Stimulated activated effector memory CD8-positive, alpha-beta T cell treated with anti-CD3 and anti-CD28 coated beads, Interleukin-12 subunit alpha, Interleukin-12 subunit beta, amount 100 ng/mL, for 72 hours (primary cell): ENCODE measurements around the gene ADAMTSL2.

Source experiments
- ATAC-seq: fragments of 150-1000 bp; cut with Tn5 transposase; 2 replicates; pipeline ENCODE4 v1.10.0; 2021
- DNase-seq, 2 donors: peaks; one replicate each; pipeline ENCODE4 v3.0.0; 2021 to 2022; ENCODE audit warnings: low spot score in 2 of 2
- H3K27ac Mint-ChIP-seq: one replicate; pipeline ENCODE4 v1.8.0; 2022; ENCODE audit warnings: mild to moderate bottlenecking, mixed read lengths
- H3K36me3 Mint-ChIP-seq: one replicate; pipeline ENCODE4 v1.8.0; 2022; ENCODE audit warnings: mild to moderate bottlenecking, mixed read lengths
- H3K4me1 Mint-ChIP-seq: one replicate; pipeline ENCODE4 v1.8.0; 2022; ENCODE audit warnings: mixed read lengths
- H3K4me3 Mint-ChIP-seq: one replicate; pipeline ENCODE4 v1.8.0; 2022; ENCODE audit warnings: mild to moderate bottlenecking, mixed read lengths
- H3K9me3 Mint-ChIP-seq: one replicate; pipeline ENCODE4 v1.8.0; 2022; ENCODE audit warnings: mixed read lengths

The ADAMTSL2 gene

GRCh38 chr9:133521122-133522072, 13.1 kb upstream of the ADAMTSL2 start:
- DNase-seq, result no peak
- ATAC-seq, result no peak
- no peak overlapping the region for H3K4me3 Mint-ChIP-seq
- H3K9me3 Mint-ChIP-seq, result no peaks in the 10 kb centered on the region
- no peak overlapping the region for H3K27ac Mint-ChIP-seq
- no peaks in the 10 kb centered on the region for H3K36me3 Mint-ChIP-seq
- H3K4me1 Mint-ChIP-seq, result no peaks in the 10 kb centered on the region

DNA sequence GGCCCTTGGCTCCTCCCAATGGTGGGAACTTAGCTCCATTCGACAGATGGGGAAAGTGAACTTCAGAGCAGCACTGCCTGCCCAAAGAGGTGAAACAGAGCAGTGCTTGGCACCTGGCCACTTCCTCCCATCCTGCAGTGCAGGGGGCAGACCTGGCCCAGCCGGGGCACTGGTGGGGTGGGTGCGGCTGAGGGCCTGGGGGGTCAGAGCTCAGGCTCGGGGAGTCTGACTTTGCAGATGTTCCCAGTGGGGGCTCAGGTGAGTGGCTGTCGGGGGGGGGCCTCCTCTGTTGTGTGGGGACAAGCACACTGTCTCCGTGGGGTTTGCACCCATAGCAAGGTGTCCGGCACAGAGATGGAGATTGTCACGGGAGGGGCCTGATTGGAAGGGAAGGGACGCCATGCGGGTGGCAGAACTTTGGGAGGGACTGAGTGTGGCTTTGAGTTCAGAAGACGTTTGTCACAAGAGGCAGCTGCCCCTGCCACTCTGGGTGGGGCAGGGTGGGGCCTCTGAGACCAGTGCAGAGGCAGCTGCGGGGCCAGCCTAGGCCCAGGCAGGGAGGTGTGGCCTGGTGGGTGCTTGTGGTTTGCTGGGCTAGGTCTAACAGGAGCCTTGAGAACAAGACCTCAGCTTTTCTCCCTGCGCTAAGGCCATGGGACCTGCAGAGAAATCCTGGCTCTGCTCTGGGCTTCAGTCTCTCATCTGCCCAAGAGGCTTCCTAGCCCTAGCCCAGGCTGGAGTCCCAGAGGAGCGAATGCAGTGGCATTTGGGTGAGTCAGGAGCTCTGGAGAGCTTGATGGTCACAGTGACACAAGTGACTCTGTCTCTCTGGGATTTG, 12.2 kb upstream of the ADAMTSL2 start:
- no peak overlapping the region for H3K27ac Mint-ChIP-seq
- no peaks in the 10 kb centered on the region for H3K9me3 Mint-ChIP-seq
- no peaks in the 10 kb centered on the region for H3K36me3 Mint-ChIP-seq
- H3K4me3 Mint-ChIP-seq, result no peak overlapping the region
- ATAC-seq (no peak), DNase-seq (no peak)
- H3K4me1 Mint-ChIP-seq, result no peaks in the 10 kb centered on the region

- no peaks in the 10 kb centered on the region for H3K36me3 Mint-ChIP-seq
- no peaks in the 10 kb centered on the region for H3K9me3 Mint-ChIP-seq
- ATAC-seq, result no peak
- no peak for DNase-seq
- H3K4me1 Mint-ChIP-seq, result no peaks in the 10 kb centered on the region
- no peak overlapping the region for H3K27ac Mint-ChIP-seq
- no peak overlapping the region for H3K4me3 Mint-ChIP-seq
Measured at GRCh38 chr9:133523106-133523505, 11.4 kb upstream of the ADAMTSL2 start.

- H3K4me1 Mint-ChIP-seq, result no peaks in the 10 kb centered on the region
- no peak overlapping the region for H3K4me3 Mint-ChIP-seq
- no peak for ATAC-seq
- H3K9me3 Mint-ChIP-seq, result no peaks in the 10 kb centered on the region
- no peaks in the 10 kb centered on the region for H3K36me3 Mint-ChIP-seq
- H3K27ac Mint-ChIP-seq, result no peak overlapping the region
- DNase-seq, result no peak
Measured at GRCh38 chr9:133524146-133524545, 10.4 kb upstream of the ADAMTSL2 start.

GRCh38 chr9:133524679-133525228, 9.8 kb upstream of the ADAMTSL2 start, which contains the start of gene MYMK:
MYMK (minus strand) TSS chr9:133524959; CDS start chr9:133524844, 115 bp downstream.
- DNase-seq (no peak), ATAC-seq (no peak)
- Mint-ChIP-seq H3K4me3 (no peak within 1 kb of the TSS), H3K27ac (no peak within 1 kb of the TSS), H3K36me3 (no peaks in the 10 kb centered on the region), H3K4me1 (no peaks in the 10 kb centered on the region), H3K9me3 (no peaks in the 10 kb centered on the region)

- H3K27ac Mint-ChIP-seq, result no peak overlapping the region
- H3K36me3 Mint-ChIP-seq, result no peaks in the 10 kb centered on the region
- no peaks in the 10 kb centered on the region for H3K9me3 Mint-ChIP-seq
- ATAC-seq (no peak), DNase-seq (no peak)
- no peak overlapping the region for H3K4me3 Mint-ChIP-seq
- H3K4me1 Mint-ChIP-seq, result no peaks in the 10 kb centered on the region
Measured at GRCh38 chr9:133525677-133526076, 8.8 kb upstream of the ADAMTSL2 start.

DNA sequence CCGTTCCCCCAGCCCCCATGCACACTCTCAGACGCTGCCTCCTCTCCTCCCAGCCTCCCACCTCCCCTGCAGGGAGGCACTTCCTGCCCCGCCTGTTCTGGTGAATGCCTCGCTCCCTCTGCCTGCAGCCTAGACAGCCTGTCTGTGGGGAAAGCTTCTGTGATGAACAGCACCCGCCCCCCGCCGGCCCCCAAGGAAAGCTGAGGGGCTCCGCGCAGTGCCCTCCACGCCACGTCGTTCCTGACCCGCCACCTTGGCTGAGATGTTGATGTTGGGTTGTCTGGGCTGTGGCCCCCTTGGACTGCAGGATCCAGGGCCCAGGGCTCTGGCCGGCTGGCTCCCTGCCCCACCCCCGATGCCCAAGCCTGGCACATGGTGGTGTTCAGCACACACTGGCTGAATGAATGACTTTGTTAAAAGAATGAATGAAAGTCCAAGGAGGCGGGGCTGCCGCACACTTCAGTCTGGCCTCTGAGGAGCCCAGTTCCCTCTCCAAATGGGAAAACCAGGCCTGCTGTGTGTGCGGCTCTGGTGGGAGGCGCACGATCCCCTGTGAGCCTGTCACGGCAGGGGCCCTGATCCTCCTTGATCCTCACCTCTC, 7.7 kb upstream of the ADAMTSL2 start:
- Mint-ChIP-seq H3K36me3 (no peaks in the 10 kb centered on the region), H3K4me1 (no peaks in the 10 kb centered on the region), H3K4me3 (no peak overlapping the region), H3K27ac (no peak overlapping the region), H3K9me3 (no peaks in the 10 kb centered on the region)
- ATAC-seq, result no peak
- DNase-seq, result no peak

GRCh38 chr9:133527444-133527920, 7.0 kb upstream of the ADAMTSL2 start:
- Mint-ChIP-seq H3K9me3 (no peaks in the 10 kb centered on the region), H3K4me1 (no peaks in the 10 kb centered on the region), H3K4me3 (no peak overlapping the region), H3K36me3 (no peaks in the 10 kb centered on the region), H3K27ac (no peak overlapping the region)
- no peak for ATAC-seq
- no peak for DNase-seq

GRCh38 chr9:133528001-133528875, 6.3 kb upstream of the ADAMTSL2 start:
- DNase-seq (no peak), ATAC-seq (no peak)
- no peaks in the 10 kb centered on the region for H3K9me3 Mint-ChIP-seq
- H3K4me3 Mint-ChIP-seq, result no peak overlapping the region
- no peaks in the 10 kb centered on the region for H3K36me3 Mint-ChIP-seq
- H3K27ac Mint-ChIP-seq, result no peak overlapping the region
- peaks cover 6% of the 10 kb centered on the region for H3K4me1 Mint-ChIP-seq

DNA sequence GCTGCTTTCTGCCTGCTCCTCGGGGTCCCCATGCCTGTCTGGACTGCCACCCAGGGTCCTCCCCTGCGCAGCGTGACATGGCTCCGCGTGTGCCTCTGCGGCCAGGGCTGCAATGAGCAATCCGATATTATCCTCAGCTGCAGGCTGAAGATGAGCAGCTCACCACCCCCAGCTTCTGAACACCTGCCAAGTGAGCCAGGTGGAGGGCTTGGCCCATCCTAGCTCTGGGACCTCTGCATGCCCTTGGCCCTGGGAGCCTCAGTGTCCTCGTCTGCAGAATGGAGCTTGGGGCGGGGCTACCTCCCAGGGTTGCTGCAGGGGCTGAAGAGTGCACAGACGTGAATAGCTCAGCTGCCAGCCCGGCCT, 5.6 kb upstream of the ADAMTSL2 start:
- Mint-ChIP-seq H3K4me1 (peaks cover 6% of the 10 kb centered on the region), H3K27ac (no peak overlapping the region), H3K4me3 (no peak overlapping the region), H3K9me3 (no peaks in the 10 kb centered on the region), H3K36me3 (no peaks in the 10 kb centered on the region)
- ATAC-seq (no peak), DNase-seq (no peak)

DNA sequence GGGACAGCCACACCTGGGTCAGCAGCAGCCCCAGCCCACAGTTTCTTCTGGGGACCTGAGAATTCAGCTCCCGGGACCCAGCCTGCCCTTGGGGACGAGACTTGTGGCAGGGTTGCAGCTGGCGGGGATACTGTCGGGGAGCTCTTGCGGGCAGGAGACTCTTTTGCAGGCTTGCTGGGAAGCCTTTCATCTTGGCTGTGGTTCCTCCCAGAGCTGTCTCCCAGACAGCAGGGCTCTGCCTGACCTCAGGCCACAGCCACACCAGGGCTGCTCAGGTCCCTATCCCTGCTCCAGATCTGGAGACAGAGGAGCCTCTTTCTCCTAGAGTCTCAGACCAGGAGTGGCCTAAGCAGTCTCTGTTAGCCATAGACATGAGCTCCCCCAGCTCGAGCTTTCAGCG, 5.0 kb upstream of the ADAMTSL2 start:
- Mint-ChIP-seq H3K36me3 (no peaks in the 10 kb centered on the region), H3K4me3 (no peak overlapping the region), H3K4me1 (peaks cover 6% of the 10 kb centered on the region), H3K27ac (no peak overlapping the region), H3K9me3 (no peaks in the 10 kb centered on the region)
- DNase-seq (no peak), ATAC-seq (no peak)

GRCh38 chr9:133529874-133530273, 4.6 kb upstream of the ADAMTSL2 start:
- H3K36me3 Mint-ChIP-seq, result no peaks in the 10 kb centered on the region
- no peak overlapping the region for H3K4me3 Mint-ChIP-seq
- no peaks in the 10 kb centered on the region for H3K9me3 Mint-ChIP-seq
- H3K27ac Mint-ChIP-seq, result no peak overlapping the region
- no peak for DNase-seq
- no peak for ATAC-seq
- H3K4me1 Mint-ChIP-seq, result peaks cover 6% of the 10 kb centered on the region

- no peak overlapping the region for H3K27ac Mint-ChIP-seq
- H3K36me3 Mint-ChIP-seq, result no peaks in the 10 kb centered on the region
- H3K4me1 Mint-ChIP-seq, result peaks cover 6% of the 10 kb centered on the region
- DNase-seq, result no peak
- ATAC-seq, result no peak
- H3K4me3 Mint-ChIP-seq, result no peak overlapping the region
- H3K9me3 Mint-ChIP-seq, result no peaks in the 10 kb centered on the region
Measured at GRCh38 chr9:133531293-133531692, 3.2 kb upstream of the ADAMTSL2 start.

DNA sequence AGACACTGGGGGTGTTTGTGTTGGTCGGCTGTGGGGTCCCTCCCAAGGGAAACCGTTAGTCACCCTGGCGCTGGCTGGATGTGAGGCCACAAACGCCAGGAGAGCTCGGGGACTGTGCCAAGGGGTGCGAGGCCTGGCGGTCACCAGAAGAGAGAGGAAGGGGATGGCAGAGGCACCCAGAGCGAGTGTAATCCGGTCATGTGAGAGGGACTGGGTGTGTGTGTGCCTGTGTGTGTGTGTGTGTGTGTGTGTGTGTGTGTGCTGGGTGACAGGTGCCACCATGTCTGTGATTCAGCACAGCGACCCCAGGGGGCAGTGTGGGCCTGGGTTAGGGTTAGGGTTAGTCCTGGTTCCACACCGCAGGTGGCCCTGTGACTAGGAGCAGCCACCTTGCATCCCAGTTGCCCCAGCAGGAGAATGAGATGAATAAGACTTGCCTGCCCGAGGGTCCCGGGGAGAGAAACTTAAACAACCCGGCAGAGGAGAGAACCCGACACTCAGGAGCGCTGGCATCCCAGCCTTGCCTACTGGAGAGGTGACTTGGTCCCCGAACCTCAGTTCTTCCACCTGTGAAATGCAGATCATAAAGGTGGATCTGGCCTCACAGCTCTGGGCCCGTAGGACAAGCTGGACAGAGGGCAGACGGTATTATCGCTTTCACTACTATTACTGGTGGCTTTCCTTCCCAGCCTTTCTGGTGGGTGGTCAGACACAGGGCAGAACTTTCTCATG, 1.4 kb upstream of the ADAMTSL2 start:
- Mint-ChIP-seq H3K36me3 (no peaks in the 10 kb centered on the region), H3K4me3 (no peak overlapping the region), H3K4me1 (peaks cover 6% of the 10 kb centered on the region), H3K9me3 (no peaks in the 10 kb centered on the region), H3K27ac (no peak overlapping the region)
- DNase-seq, result peak; percentile 38 to 71
- peak; percentile 40 for ATAC-seq
